ENCODE measurements around the gene NUCKS1. TPM values are rescaled to one million over a fixed set of nuclear protein-coding genes. Genes with fewer than 3 reads are reported as not detected.
A peak's percentile ranks its signal among the peaks of the same experiment; 100 is the strongest.

The NUCKS1 gene
- total RNA-seq, 1 donor from 2014 or later: 42.1 TPM

DNA sequence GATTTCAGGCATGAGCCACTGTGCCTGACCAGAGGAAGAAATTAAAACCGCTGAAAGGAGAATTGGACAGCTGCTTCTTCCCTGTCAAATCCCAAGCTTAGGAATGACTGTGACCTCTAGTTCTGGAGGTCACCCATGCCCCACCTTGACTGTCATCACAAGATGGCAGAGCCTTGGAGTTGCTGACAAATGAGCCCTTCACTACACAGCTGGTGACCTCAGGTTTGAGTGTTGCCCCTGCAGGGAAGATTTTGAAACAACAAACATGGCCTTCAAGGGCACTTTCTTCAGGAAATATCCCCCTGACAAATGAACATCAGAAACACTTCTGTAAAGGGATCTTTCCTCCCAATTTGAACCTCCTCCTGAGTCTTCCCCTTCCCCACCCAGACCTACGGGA is 62.7 kb downstream of the NUCKS1 start:
- DNase-seq (ENCODE audit: low spot score in 2 of 2): no peak
- Histone ChIP-seq H3K9me3 (no peaks in the 10 kb centered on the region), H3K4me3 (no peak overlapping the region), H3K27ac (no peak overlapping the region), H3K27me3 (no peaks in the 10 kb centered on the region), H3K4me1 (no peaks in the 10 kb centered on the region), H3K36me3 (no peaks in the 10 kb centered on the region)
- intact Hi-C loops (cut with DNase I): no loop called here
- TF ChIP-seq, protein P1, sequence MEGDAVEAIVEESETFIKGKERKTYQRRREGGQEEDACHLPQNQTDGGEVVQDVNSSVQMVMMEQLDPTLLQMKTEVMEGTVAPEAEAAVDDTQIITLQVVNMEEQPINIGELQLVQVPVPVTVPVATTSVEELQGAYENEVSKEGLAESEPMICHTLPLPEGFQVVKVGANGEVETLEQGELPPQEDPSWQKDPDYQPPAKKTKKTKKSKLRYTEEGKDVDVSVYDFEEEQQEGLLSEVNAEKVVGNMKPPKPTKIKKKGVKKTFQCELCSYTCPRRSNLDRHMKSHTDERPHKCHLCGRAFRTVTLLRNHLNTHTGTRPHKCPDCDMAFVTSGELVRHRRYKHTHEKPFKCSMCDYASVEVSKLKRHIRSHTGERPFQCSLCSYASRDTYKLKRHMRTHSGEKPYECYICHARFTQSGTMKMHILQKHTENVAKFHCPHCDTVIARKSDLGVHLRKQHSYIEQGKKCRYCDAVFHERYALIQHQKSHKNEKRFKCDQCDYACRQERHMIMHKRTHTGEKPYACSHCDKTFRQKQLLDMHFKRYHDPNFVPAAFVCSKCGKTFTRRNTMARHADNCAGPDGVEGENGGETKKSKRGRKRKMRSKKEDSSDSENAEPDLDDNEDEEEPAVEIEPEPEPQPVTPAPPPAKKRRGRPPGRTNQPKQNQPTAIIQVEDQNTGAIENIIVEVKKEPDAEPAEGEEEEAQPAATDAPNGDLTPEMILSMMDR (IDR thresholded peaks at IDR 0.05): no peak

DNA sequence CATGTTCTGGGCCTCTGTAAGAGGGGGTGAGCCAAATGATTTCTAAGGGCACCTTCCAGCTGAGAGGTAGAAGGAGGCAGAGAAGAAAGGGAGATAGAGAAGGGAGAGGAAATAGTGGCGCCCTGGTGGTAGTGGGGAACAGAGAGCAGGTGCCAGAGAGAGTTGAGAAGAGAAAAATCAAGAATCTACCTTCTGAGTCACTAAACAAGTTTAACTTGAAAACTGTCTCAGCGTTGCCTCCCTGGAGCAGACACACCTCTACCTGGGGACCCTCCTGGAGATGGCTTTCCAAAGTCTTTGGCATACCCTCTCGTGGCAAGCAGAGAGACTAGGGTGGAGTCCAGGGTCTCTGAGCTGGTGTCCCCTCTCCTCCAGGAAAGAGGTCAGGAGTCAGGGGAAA is 68.6 kb downstream of the NUCKS1 start:
- Histone ChIP-seq H3K36me3 (no peaks in the 10 kb centered on the region), H3K9me3 (no peaks in the 10 kb centered on the region), H3K4me1 (peaks cover 0 to 21% of the 10 kb centered on the region in 2 donors), H3K27ac (peak overlapping the region; percentile 78 to 88), H3K27me3 (no peaks in the 10 kb centered on the region), H3K4me3 (no peak overlapping the region)
- intact Hi-C loops (cut with DNase I): loop anchor here (2.0 kb wide), 1 partner anchor 49 kb away; the partner anchor contains the start of gene ELK4
- DNase-seq (ENCODE audit: low spot score in 2 of 2): no peak
- TF ChIP-seq, protein P1 (IDR thresholded peaks at IDR 0.05): no peak

DNA sequence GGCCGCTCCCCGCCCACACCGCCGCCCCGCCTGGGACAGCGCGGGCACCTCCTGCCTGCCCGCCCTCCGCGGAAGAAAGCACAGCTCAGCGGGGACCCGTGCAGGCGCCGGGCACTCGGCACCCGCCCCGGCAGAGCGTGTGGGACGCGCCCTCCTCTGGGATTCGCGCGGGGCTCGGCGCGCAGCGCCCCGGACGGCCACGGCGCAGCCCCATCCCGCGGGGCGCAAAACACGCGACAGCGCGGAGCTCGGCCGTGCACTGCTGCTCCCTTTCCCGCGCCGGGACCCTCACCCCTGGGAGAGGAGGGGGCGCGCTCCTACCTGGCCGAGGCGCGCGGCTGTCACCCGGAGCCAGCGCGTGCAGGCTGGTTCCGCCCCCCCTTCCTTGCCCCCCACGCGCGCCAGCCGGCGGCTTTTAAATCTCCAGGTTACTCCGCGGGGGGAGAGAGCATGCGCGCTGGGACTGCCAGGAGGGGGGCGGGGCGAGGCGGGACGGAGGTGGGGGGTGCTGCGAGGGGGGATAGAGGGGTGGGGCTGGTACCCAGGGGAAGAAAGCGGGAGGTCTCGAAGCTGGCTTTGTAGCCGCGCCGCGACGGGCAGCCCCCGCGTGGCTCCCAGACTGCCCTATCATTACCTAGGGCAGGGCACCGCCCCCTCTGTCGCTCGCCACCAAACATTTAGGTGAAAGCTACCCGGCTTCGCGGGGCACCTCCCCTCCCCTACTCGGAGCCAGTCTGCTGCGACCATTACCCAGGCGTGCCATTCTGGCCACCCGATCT is 69.7 kb downstream of the NUCKS1 start, which contains the start of gene SLC45A3:
Gene SLC45A3, minus strand, starts transcription at position 437 of the 779 bp plus-strand sequence. CDS start 15,853 bp downstream, outside the sequence.
- Histone ChIP-seq H3K27ac (peak within 1 kb of the TSS; percentile 78 to 88), H3K4me1 (peaks cover 0 to 21% of the 10 kb centered on the region in 2 donors), H3K27me3 (no peaks in the 10 kb centered on the region), H3K4me3 (peak within 1 kb of the TSS; percentile 76 to 86), H3K9me3 (no peaks in the 10 kb centered on the region), H3K36me3 (no peaks in the 10 kb centered on the region)
- TF ChIP-seq, protein P1 (IDR thresholded peaks at IDR 0.05): no peak
- DNase-seq (ENCODE audit: low spot score in 2 of 2): no peak
- intact Hi-C loops (cut with DNase I): loop anchor here (2.0 kb wide), 1 partner anchor 47 kb away; the partner anchor contains the start of gene ELK4

DNA sequence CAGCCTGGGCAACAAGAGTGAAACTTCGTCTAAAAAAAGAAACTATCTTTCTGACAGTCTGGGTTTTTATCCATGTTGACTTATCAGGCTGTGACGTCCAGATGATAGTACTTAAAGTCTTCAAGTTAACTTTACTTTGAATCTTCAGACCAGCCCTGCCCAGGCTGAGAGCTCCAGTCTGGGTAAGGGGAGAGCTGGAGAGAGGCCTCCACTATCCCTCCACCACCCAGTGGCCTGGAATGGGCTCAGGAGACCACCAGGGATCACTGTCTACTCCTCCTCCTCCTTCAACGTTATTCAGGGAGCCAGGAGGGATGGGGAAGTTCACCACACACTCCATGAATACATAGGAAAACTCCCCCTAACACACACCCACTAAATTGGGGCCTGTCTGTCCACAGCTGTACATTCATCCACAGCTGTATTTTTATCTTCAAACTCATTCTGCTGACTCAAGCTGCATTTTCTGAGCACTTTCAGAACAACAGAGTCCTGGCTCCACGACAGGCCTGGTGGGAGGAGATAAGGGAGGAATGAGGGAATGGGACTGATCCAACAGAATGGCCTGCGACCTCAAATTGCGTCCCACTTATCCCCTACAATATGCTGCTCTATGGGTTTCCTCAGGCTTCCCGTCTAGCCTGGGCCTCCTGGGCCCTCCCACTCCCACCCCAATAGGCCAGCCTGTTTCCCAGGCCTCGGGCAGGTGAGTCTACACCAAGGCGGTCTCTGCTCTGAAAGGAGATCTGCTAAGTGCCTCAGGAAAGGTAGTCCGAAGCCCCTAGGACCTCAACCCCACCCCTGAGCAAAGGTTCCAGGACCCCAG is 71.5 kb downstream of the NUCKS1 start:
- DNase-seq (ENCODE audit: low spot score in 2 of 2): no peak
- Histone ChIP-seq H3K4me1 (peaks cover 0 to 21% of the 10 kb centered on the region in 2 donors), H3K4me3 (peak overlapping the region; percentile 76 to 86), H3K27ac (peak overlapping the region; percentile 78 to 88), H3K36me3 (no peaks in the 10 kb centered on the region), H3K9me3 (no peaks in the 10 kb centered on the region), H3K27me3 (no peaks in the 10 kb centered on the region)
- intact Hi-C loops (cut with DNase I): loop anchor here (5.0 kb wide), 1 partner anchor 34 kb away; no protein-coding TSS in a partner anchor
- TF ChIP-seq, protein P1 (IDR thresholded peaks at IDR 0.05): no peak

DNA sequence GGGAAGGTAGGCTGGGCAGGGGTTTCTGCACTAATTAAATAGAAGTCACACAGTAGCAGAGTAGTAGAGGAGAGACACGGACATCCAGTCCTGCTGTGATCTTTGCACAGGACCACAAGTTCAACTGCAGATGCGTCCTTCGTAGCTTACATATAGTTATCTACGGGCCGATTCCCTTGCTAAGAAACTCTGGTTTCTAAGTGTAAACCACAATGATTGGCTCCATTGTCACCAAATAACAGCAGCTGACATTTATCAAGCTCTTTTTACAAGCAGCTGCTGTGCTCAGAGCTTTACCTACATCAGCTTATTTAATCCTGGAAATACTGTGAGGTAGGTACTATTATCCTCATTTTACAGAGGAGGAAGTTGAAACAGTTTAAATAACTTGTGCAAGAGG is 72.8 kb downstream of the NUCKS1 start:
- peaks cover 0 to 24% of the 10 kb centered on the region in 2 donors for H3K4me1 ChIP-seq
- H3K27ac ChIP-seq: no peak overlapping the region
- TF ChIP-seq, protein P1 (IDR thresholded peaks at IDR 0.05): no peak

More for the DNA sequence above, 72.8 kb downstream of the NUCKS1 start:
- Histone ChIP-seq H3K36me3 (no peaks in the 10 kb centered on the region), H3K27me3 (no peaks in the 10 kb centered on the region), H3K4me3 (no peak overlapping the region), H3K9me3 (no peaks in the 10 kb centered on the region)
- DNase-seq (ENCODE audit: low spot score in 2 of 2): no peak
- intact Hi-C loops (cut with DNase I): loop anchor here (5.0 kb wide), 1 partner anchor 35 kb away; no protein-coding TSS in a partner anchor
